Uterus (tissue), 2 donors: ENCODE data around the gene NABP2.

Experiments
- POLR2A ChIP-seq, 2 donors: fragments of 450-650 bp; IDR thresholded peaks; one replicate each; pipeline ENCODE4 v1.6.1; 2016; ENCODE audit warnings: antibody characterized with exemption in 2 of 2, mild to moderate bottlenecking in 1 of 2, moderate library complexity in 1 of 2
- TF ChIP-seq, protein P1 (sequence below), 4 experiments: fragments of 200-600 bp in 2 of 4; fragments of 450-650 bp in 2 of 4; sonication (generic) in 2 of 4; IDR thresholded peaks; one replicate each; pipeline ENCODE4 v1.5.1; 2016 to 2019; ENCODE audit warnings: antibody characterized with exemption in 4 of 4, mild to moderate bottlenecking in 2 of 4, moderate library complexity in 1 of 4

GRCh38 chr12:56178347-56178746 is 45.8 kb upstream of the NABP2 start:
- TF ChIP-seq POLR2A (IDR thresholded peaks at IDR 0.05), result no peak
- TF ChIP-seq, protein P1, sequence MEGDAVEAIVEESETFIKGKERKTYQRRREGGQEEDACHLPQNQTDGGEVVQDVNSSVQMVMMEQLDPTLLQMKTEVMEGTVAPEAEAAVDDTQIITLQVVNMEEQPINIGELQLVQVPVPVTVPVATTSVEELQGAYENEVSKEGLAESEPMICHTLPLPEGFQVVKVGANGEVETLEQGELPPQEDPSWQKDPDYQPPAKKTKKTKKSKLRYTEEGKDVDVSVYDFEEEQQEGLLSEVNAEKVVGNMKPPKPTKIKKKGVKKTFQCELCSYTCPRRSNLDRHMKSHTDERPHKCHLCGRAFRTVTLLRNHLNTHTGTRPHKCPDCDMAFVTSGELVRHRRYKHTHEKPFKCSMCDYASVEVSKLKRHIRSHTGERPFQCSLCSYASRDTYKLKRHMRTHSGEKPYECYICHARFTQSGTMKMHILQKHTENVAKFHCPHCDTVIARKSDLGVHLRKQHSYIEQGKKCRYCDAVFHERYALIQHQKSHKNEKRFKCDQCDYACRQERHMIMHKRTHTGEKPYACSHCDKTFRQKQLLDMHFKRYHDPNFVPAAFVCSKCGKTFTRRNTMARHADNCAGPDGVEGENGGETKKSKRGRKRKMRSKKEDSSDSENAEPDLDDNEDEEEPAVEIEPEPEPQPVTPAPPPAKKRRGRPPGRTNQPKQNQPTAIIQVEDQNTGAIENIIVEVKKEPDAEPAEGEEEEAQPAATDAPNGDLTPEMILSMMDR (IDR thresholded peaks at IDR 0.05), result no peak
